HEK293 (cell line): Measurements from ENCODE around the gene GABRB2.
A peak's percentile ranks its signal among the peaks of the same experiment; 100 is the strongest.

Experiments
- CTCF ChIP-seq: fragments of 450-650 bp; formaldehyde crosslinking; IDR thresholded peaks from 2 replicates; pipeline ENCODE4 v1.5.1; 2016; ENCODE audit warnings: missing biosample characterization, missing genetic modification characterization
- EGR2 ChIP-seq: fragments of 450-650 bp; formaldehyde crosslinking; IDR thresholded peaks from 2 replicates; pipeline ENCODE4 v1.5.1; 2016; ENCODE audit warnings: low read depth, missing biosample characterization, missing genetic modification characterization
- HOXD13 ChIP-seq: sonication (generic); formaldehyde crosslinking; IDR thresholded peaks from 2 replicates; pipeline ENCODE4 v1.8.0; 2022; ENCODE audit warnings: missing genetic modification reagents, borderline replicate concordance
- ZNF121 ChIP-seq: fragments of 450-650 bp; formaldehyde crosslinking; IDR thresholded peaks from 2 replicates; pipeline ENCODE4 v1.5.1; 2016; ENCODE audit warnings: missing biosample characterization, missing genetic modification characterization
- ZNF16 ChIP-seq: fragments of 450-650 bp; formaldehyde crosslinking; IDR thresholded peaks from 2 replicates; pipeline ENCODE4 v1.5.1; 2016; ENCODE audit warnings: low read depth, missing biosample characterization, missing genetic modification characterization
- ZNF214 ChIP-seq: fragments of 450-650 bp; formaldehyde crosslinking; IDR thresholded peaks from 2 replicates; pipeline ENCODE4 v1.5.1; 2017; ENCODE audit warnings: missing biosample characterization, mild to moderate bottlenecking, missing genetic modification characterization, borderline replicate concordance
- ZNF311 ChIP-seq: fragments of 450-650 bp; formaldehyde crosslinking; IDR thresholded peaks from 2 replicates; pipeline ENCODE4 v1.5.1; 2017; ENCODE audit warnings: missing biosample characterization, missing genetic modification characterization, borderline replicate concordance
- ZNF521 ChIP-seq: fragments of 450-650 bp; formaldehyde crosslinking; IDR thresholded peaks from 2 replicates; pipeline ENCODE4 v1.5.1; 2017; ENCODE audit warnings: missing biosample characterization, mild to moderate bottlenecking, missing genetic modification characterization
- ZNF747 ChIP-seq: fragments of 450-650 bp; formaldehyde crosslinking; IDR thresholded peaks from 2 replicates; pipeline ENCODE4 v1.5.1; 2016; ENCODE audit warnings: missing biosample characterization, missing genetic modification characterization

GRCh38 chr5:161358446-161358845 is 188.1 kb downstream of the GABRB2 start:
- TF ChIP-seq EGR2 (tag by site-specific recombination) (peak; percentile 50; the same call in 1 of the 2 replicates), ZNF521 (tag by site-specific recombination) (no peak), CTCF (tag by site-specific recombination) (no peak), ZNF311 (tag by site-specific recombination) (no peak), ZNF214 (tag by site-specific recombination) (no peak), ZNF121 (tag by site-specific recombination) (no peak), HOXD13 (CRISPR knock-in tag) (no peak), ZNF16 (tag by site-specific recombination) (no peak), ZNF747 (tag by site-specific recombination) (no peak)
